H9 (cell line): ENCODE data around the gene PNPLA8. TPM values are rescaled to one million over a fixed set of nuclear protein-coding genes. Genes with fewer than 3 reads are reported as not detected.

Source experiments
- DNase-seq: peaks from one replicate; pipeline ENCODE4 v3.0.0-alpha.2; 2017
- H2AFZ ChIP-seq: one replicate; pipeline ENCODE4 v1.6.1; 2013; ENCODE audit warnings: mild to moderate bottlenecking, low read length, control low read depth, moderate library complexity
- H2AK5ac ChIP-seq: 2 replicates; pipeline ENCODE4 v1.6.1; 2013; ENCODE audit warnings: low read length, control low read depth, mixed read lengths; ENCODE audit not compliant: insufficient read length
- H2BK120ac ChIP-seq: one replicate; pipeline ENCODE4 v1.6.1; 2013; ENCODE audit warnings: low read depth, mild to moderate bottlenecking, low read length, control low read depth, inconsistent platforms; ENCODE audit not compliant: poor library complexity, severe bottlenecking
- H2BK12ac ChIP-seq: 2 replicates; pipeline ENCODE4 v1.6.1; 2013; ENCODE audit warnings: low read length, control low read depth, mixed read lengths, low read depth; ENCODE audit not compliant: insufficient read length
- H2BK15ac ChIP-seq: 2 replicates; pipeline ENCODE4 v1.6.1; 2013; ENCODE audit warnings: low read depth, low read length, control low read depth
- H2BK20ac ChIP-seq: one replicate; pipeline ENCODE4 v1.6.1; 2013; ENCODE audit warnings: low read depth, mild to moderate bottlenecking, low read length, control low read depth, inconsistent platforms; ENCODE audit not compliant: poor library complexity, severe bottlenecking
- H2BK5ac ChIP-seq: 2 replicates; pipeline ENCODE4 v1.6.1; 2013; ENCODE audit warnings: low read length, control low read depth, mixed read lengths; ENCODE audit not compliant: insufficient read length
- H3K14ac ChIP-seq: 2 replicates; pipeline ENCODE4 v1.6.1; 2013; ENCODE audit warnings: low read length, control low read depth; ENCODE audit not compliant: insufficient read depth
- H3K18ac ChIP-seq: 2 replicates; pipeline ENCODE4 v1.6.1; 2013; ENCODE audit warnings: low read depth, mild to moderate bottlenecking, mixed read lengths, low read length, control low read depth; ENCODE audit not compliant: insufficient read length
- H3K23ac ChIP-seq: 2 replicates; pipeline ENCODE4 v1.6.1; 2013; ENCODE audit warnings: low read length, control low read depth, mixed read lengths, low read depth; ENCODE audit not compliant: insufficient read length
- H3K23me2 ChIP-seq: 2 replicates; pipeline ENCODE4 v1.6.1; 2013; ENCODE audit warnings: low read depth, mild to moderate bottlenecking, mixed read lengths, low read length, control low read depth; ENCODE audit not compliant: insufficient read length, poor library complexity, severe bottlenecking
- H3K27ac ChIP-seq: 2 replicates; pipeline ENCODE4 v1.5.1; 2013; ENCODE audit warnings: low read length, control low read depth, mixed read lengths, low read depth; ENCODE audit not compliant: insufficient read length
- H3K27me3 ChIP-seq: 2 replicates; pipeline ENCODE4 v1.6.1; 2013; ENCODE audit warnings: low read length, control low read depth, inconsistent platforms; ENCODE audit not compliant: insufficient read depth
- H3K4ac ChIP-seq: 2 replicates; pipeline ENCODE4 v1.6.1; 2013; ENCODE audit warnings: low read depth, mild to moderate bottlenecking, control low read depth, inconsistent platforms, low read length, moderate library complexity
- H3K4me1 ChIP-seq: 2 replicates; pipeline ENCODE4 v1.6.1; 2013; ENCODE audit warnings: low read length, control low read depth, inconsistent platforms; ENCODE audit not compliant: insufficient read depth
- H3K4me2 ChIP-seq: 2 replicates; pipeline ENCODE4 v1.6.1; 2013; ENCODE audit warnings: low read length, control low read depth, mixed read lengths; ENCODE audit not compliant: insufficient read length, insufficient read depth
- H3K56ac ChIP-seq: 2 replicates; pipeline ENCODE4 v1.6.1; 2013; ENCODE audit warnings: low read depth, mild to moderate bottlenecking, mixed read lengths, low read length, control low read depth; ENCODE audit not compliant: insufficient read length
- H3K79me1 ChIP-seq: 2 replicates; pipeline ENCODE4 v1.6.1; 2013; ENCODE audit warnings: low read depth, mild to moderate bottlenecking, moderate library complexity, low read length, control low read depth, inconsistent platforms; ENCODE audit not compliant: insufficient read depth, poor library complexity, severe bottlenecking
- H3K79me2 ChIP-seq: 2 replicates; pipeline ENCODE4 v1.6.1; 2013; ENCODE audit warnings: low read length, control low read depth, inconsistent platforms; ENCODE audit not compliant: insufficient read depth
- H3K9ac ChIP-seq: 2 replicates; pipeline ENCODE4 v1.6.1; 2013; ENCODE audit warnings: low read length, control low read depth, mixed read lengths; ENCODE audit not compliant: insufficient read length; ENCODE audit errors: extremely low read depth
- H3K9me3 ChIP-seq: one replicate; pipeline ENCODE4 v1.6.1; 2013; ENCODE audit warnings: low read depth, low read length, inconsistent platforms; ENCODE audit not compliant: control insufficient read depth
- H3T11ph ChIP-seq: one replicate; pipeline ENCODE4 v1.6.1; 2013; ENCODE audit warnings: mild to moderate bottlenecking, low read length, control low read depth, inconsistent platforms
- H4K20me1 ChIP-seq: one replicate; pipeline ENCODE4 v1.6.1; 2013; ENCODE audit not compliant: control insufficient read depth, insufficient read length, insufficient read depth
- H4K5ac ChIP-seq: 2 replicates; pipeline ENCODE4 v1.6.1; 2013; ENCODE audit warnings: low read depth, mild to moderate bottlenecking, mixed read lengths, low read length, control low read depth; ENCODE audit not compliant: insufficient read length
- H4K8ac ChIP-seq: replicated peaks from 2 replicates; pipeline ENCODE4 v1.6.1; 2013; ENCODE audit warnings: low read length, control low read depth, mixed read lengths, low read depth; ENCODE audit not compliant: insufficient read length
- H4K91ac ChIP-seq: 2 replicates; pipeline ENCODE4 v1.6.1; 2013; ENCODE audit warnings: low read depth, mild to moderate bottlenecking, moderate library complexity, mixed read lengths, low read length, control low read depth; ENCODE audit not compliant: insufficient read length
- H3K27ac Mint-ChIP-seq, 3 experiments: 2 replicates in 2 of 3; 3 replicates in 1 of 3; pipeline ENCODE4 v1.8.0; 2020 to 2021; ENCODE audit warnings: mixed read lengths in 3 of 3, mild to moderate bottlenecking in 1 of 3, moderate library complexity in 1 of 3
- H3K27me3 Mint-ChIP-seq: 2 replicates; pipeline ENCODE4 v1.8.0; 2021; ENCODE audit warnings: low read depth, mild to moderate bottlenecking, moderate library complexity, mixed read lengths
- H3K36me3 Mint-ChIP-seq, 3 experiments: 2 replicates in 2 of 3; 3 replicates in 1 of 3; pipeline ENCODE4 v1.8.0; 2020 to 2021; ENCODE audit warnings: low read depth in 3 of 3, mixed read lengths in 3 of 3; ENCODE audit not compliant: insufficient read depth in 1 of 3
- H3K4me1 Mint-ChIP-seq, 2 experiments: 2 replicates each; pipeline ENCODE4 v1.8.0; 2020; ENCODE audit warnings: mixed read lengths in 2 of 2
- H3K4me3 Mint-ChIP-seq, 2 experiments: 2 replicates in 1 of 2; 3 replicates in 1 of 2; pipeline ENCODE4 v1.8.0; 2020 to 2021; ENCODE audit warnings: mild to moderate bottlenecking in 2 of 2, mixed read lengths in 2 of 2, moderate library complexity in 1 of 2
- H3K9me3 Mint-ChIP-seq, 2 experiments: 2 replicates in 1 of 2; 3 replicates in 1 of 2; pipeline ENCODE4 v1.8.0; 2020; ENCODE audit warnings: mild to moderate bottlenecking in 2 of 2, mixed read lengths in 2 of 2, moderate library complexity in 1 of 2
- CTCF ChIP-seq: fragments of 200-600 bp; sonication (generic); conservative IDR thresholded peaks from 3 replicates; pipeline ENCODE4 v1.8.0; 2021; ENCODE audit warnings: antibody characterized with exemption, mild to moderate bottlenecking
- WGBS: extraction: QIAGEN DNeasy Blood & Tissue Kit; methylation state at CpG from one replicate; pipeline ENCODE4 v1.1.7; 2013; ENCODE audit warnings: missing lambda C conversion rate, low lambda C conversion rate, mixed read lengths; ENCODE audit not compliant: insufficient read length; ENCODE audit errors: extremely low coverage; 5-methylcytosine and 5-hydroxymethylcytosine counted together
- total RNA-seq: library from RNA; stranded (reverse); gene quantifications from 2 replicates; pipeline ENCODE4 v1.2.1, GENCODE V29; 2021

The PNPLA8 gene
- total RNA-seq, 1 experiment from 2014 or later, result 11.7 TPM

DNA sequence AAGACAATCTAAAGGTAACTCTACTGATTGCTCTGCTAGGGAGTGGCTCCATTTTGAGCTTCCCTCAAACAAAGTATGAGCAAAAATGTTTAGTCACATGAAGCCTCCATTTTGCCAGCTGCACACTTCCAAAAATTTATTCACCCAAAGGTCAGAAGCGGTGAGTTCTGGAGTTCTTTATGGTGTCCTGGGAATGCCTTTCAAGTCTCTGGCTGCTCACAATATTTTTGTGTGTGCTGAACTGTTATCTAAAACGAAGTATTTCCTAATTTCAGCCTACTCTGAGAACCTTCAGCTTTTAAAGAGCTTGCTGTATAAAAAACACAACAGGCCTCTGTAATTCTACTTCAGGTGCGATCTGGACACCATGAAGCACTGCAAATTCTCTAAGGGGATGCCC, 85.3 kb downstream of the PNPLA8 start:
- Histone ChIP-seq H3K27me3 (no peaks in the 10 kb centered on the region), H2AK5ac (no peak overlapping the region), H3K79me2 (no peaks in the 10 kb centered on the region), H3K14ac (no peak overlapping the region), H2BK15ac (no peak overlapping the region), H2BK5ac (no peak overlapping the region), H3K27ac (no peak overlapping the region), H2BK20ac (no peak overlapping the region), H3K4ac (no peak overlapping the region), H4K20me1 (no peaks in the 10 kb centered on the region), H2BK120ac (no peak overlapping the region), H3T11ph (no peak overlapping the region), H3K4me1 (no peaks in the 10 kb centered on the region), H2BK12ac (no peak overlapping the region), H3K23ac (no peak overlapping the region), H3K9me3 (no peaks in the 10 kb centered on the region), H3K4me2 (no peak overlapping the region), H3K79me1 (no peaks in the 10 kb centered on the region), H3K23me2 (no peaks in the 10 kb centered on the region), H2AFZ (no peak overlapping the region), H4K91ac (no peak overlapping the region), H3K9ac (no peak overlapping the region), H4K8ac (no peak overlapping the region), H4K5ac (no peak overlapping the region), H3K56ac (no peak overlapping the region), H3K18ac (no peak overlapping the region)
- no peak for DNase-seq
- peaks cover 0 to 13% (median 3%) of the 10 kb centered on the region in 3 experiments; a peak in 2 of 7 replicates for H3K36me3 Mint-ChIP-seq
- WGBS, result no CpG with 5 or more reads among the region's 3 CpGs
- H3K9me3 Mint-ChIP-seq, result peaks cover 5 to 6% of the 10 kb centered on the region in 2 experiments; a peak in 4 of 5 replicates
- no peak overlapping the region for H3K4me3 Mint-ChIP-seq
- no peaks in the 10 kb centered on the region for H3K4me1 Mint-ChIP-seq
- H3K27ac Mint-ChIP-seq, result no peak overlapping the region
- no peaks in the 10 kb centered on the region for H3K27me3 Mint-ChIP-seq
- no peak for TF ChIP-seq CTCF
